Fibroblast of pulmonary artery (primary cell): ENCODE results near the gene CES1.
"Not testable (repeated sequence)": the region's sequence is repeated elsewhere in the genome, so short reads cannot be mapped to it uniquely, and the experiment has no call there.

Source experiments
- DNase-seq: peaks from one replicate; pipeline ENCODE4 v3.0.0-alpha.2; 2010; ENCODE audit warnings: low read depth
- H3K4me3 ChIP-seq: replicated peaks from 2 replicates; pipeline ENCODE4 v1.5.1; 2011; ENCODE audit warnings: low read depth, mild to moderate bottlenecking, control low read depth, low read length, moderate library complexity
- TF ChIP-seq, protein P1 (sequence below): IDR thresholded peaks from 2 replicates; pipeline ENCODE4 v1.5.1; 2011; ENCODE audit warnings: mild to moderate bottlenecking, control low read depth, low read length, inconsistent platforms; ENCODE audit errors: missing control alignments

The CES1 gene

DNA sequence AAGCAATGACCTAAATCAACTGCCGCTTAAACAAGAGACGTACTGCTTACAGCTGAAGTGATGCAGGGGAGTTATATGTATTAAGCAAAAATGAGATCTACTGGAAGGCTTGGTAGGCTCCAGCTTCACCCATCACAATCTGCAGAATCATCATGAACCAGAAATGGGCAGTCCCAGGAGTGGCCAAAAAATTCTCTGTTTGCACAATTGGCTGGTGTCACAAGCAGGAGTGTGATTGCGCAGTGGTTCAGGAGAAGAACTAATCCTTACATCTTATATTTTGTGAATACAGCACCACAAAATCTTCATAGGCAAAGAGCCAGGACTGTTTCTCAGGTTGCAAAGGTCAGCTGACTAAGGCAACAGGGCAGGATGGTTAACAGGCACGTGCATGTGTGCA lies 75.9 kb downstream of the CES1 start:
- DNase-seq, result no peak
- no peak overlapping the region for H3K4me3 ChIP-seq
- TF ChIP-seq, protein P1, sequence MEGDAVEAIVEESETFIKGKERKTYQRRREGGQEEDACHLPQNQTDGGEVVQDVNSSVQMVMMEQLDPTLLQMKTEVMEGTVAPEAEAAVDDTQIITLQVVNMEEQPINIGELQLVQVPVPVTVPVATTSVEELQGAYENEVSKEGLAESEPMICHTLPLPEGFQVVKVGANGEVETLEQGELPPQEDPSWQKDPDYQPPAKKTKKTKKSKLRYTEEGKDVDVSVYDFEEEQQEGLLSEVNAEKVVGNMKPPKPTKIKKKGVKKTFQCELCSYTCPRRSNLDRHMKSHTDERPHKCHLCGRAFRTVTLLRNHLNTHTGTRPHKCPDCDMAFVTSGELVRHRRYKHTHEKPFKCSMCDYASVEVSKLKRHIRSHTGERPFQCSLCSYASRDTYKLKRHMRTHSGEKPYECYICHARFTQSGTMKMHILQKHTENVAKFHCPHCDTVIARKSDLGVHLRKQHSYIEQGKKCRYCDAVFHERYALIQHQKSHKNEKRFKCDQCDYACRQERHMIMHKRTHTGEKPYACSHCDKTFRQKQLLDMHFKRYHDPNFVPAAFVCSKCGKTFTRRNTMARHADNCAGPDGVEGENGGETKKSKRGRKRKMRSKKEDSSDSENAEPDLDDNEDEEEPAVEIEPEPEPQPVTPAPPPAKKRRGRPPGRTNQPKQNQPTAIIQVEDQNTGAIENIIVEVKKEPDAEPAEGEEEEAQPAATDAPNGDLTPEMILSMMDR, result no peak

DNA sequence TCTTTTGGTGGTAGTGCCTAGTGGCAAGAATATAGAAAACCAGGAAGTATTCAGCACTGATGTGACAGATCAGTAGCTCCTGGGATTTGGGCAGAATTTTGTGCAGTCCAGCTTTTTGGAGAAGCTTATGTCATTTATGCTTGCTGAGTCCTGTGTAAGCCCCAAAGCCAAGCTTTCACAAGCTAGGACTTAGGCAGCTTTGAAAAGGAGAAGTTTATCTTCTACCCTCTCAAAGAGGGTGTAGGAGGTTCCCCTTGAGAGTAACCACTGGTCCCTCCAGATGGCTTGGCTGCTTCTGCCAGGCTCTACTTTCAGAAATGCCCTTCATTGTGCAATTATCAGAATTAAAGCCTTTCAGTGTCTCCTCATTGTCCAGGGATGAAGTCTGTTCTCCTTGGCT lies 78.8 kb downstream of the CES1 start:
- H3K4me3 ChIP-seq, result no peak overlapping the region
- DNase-seq, result no peak
- TF ChIP-seq, protein P1, result no peak

DNA sequence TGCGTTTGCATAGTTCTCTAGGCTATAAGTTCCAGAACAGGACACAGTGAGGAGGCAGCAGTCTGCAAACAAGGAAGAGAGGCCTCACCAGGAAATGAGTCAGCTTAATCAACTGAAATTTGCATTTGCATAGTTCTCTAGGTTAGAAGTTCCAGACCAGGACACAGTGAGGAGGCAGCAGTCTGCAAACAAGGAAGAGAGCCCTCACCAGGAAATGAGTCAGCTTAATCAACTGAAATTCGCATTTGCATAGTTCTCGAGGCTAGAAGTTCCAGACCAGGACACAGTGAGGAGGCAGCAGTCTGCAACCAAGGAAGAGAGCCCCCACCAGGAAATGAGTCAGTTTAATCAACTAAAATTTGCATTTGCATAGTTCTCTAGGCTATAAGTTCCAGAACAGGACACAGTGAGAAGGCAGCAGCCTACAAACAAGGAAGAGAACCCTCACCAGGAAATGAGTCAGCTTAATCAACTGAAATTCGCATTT lies 79.7 kb downstream of the CES1 start:
- not testable (repeated sequence) for H3K4me3 ChIP-seq, DNase-seq
